Upper lobe of left lung (tissue), 6 donors: Measurements from ENCODE around the gene PPP1R14B. TPM values are rescaled to one million over a fixed set of nuclear protein-coding genes. Genes with fewer than 3 reads are reported as not detected.
A peak's percentile ranks its signal among the peaks of the same experiment; 100 is the strongest.

Source experiments
- ATAC-seq, 2 donors: fragments of 200-7000 bp; cut with Tn5 transposase; one replicate each; pipeline ENCODE4 v1.9.1; 2022; ENCODE audit warnings: mild to moderate bottlenecking in 2 of 2, moderate library complexity in 2 of 2; ENCODE audit not compliant: low FRiP score in 2 of 2
- DNase-seq, 2 donors: peaks; one replicate each; pipeline ENCODE4 v3.0.0-alpha.2; 2019 to 2020
- H3K27ac ChIP-seq, 4 donors: fragments of 200-600 bp; sonication (generic); one replicate each; pipeline ENCODE4 v1.5.1; 2016 to 2019
- H3K27me3 ChIP-seq, 4 donors: fragments of 200-600 bp; sonication (generic); one replicate each; pipeline ENCODE4 v1.5.1; 2017 to 2019
- H3K36me3 ChIP-seq, 4 donors: fragments of 200-600 bp; sonication (generic); one replicate each; pipeline ENCODE4 v1.5.1; 2016 to 2019
- H3K4me1 ChIP-seq, 4 donors: fragments of 200-600 bp; sonication (generic); one replicate each; pipeline ENCODE4 v1.5.1; 2018 to 2019
- H3K4me3 ChIP-seq, 4 donors: fragments of 200-600 bp; sonication (generic); one replicate each; pipeline ENCODE4 v1.5.1; 2017 to 2019; ENCODE audit warnings: mild to moderate bottlenecking in 2 of 4, moderate library complexity in 1 of 4
- H3K9me3 ChIP-seq, 4 donors: fragments of 200-600 bp; sonication (generic); one replicate each; pipeline ENCODE4 v1.5.1; 2018 to 2019
- CTCF ChIP-seq, 6 experiments: fragments of 450-650 bp in 4 of 6; fragments of 200-600 bp in 2 of 6; sonication (generic) in 2 of 6; IDR thresholded peaks; one replicate each; pipeline ENCODE4 v1.5.1; 2016 to 2019; ENCODE audit warnings: antibody characterized with exemption in 6 of 6
- EP300 ChIP-seq, 4 donors: sonication (generic); formaldehyde crosslinking; IDR thresholded peaks; one replicate each; pipeline ENCODE4 v1.5.1; 2017; ENCODE audit warnings: antibody characterized with exemption in 4 of 4, control low read depth in 2 of 4
- POLR2A ChIP-seq, 4 donors: fragments of 450-650 bp; IDR thresholded peaks; one replicate each; pipeline ENCODE4 v1.5.1; 2016 to 2017; ENCODE audit warnings: antibody characterized with exemption in 4 of 4, mild to moderate bottlenecking in 2 of 4
- POLR2AphosphoS5 ChIP-seq, 2 donors: sonication (generic); formaldehyde crosslinking; IDR thresholded peaks; one replicate each; pipeline ENCODE4 v1.5.1; 2017; ENCODE audit warnings: antibody characterized with exemption in 2 of 2
- WGBS, 2 donors: methylation state at CpG; one replicate each; pipeline ENCODE4 v1.1.5; 2017 to 2018; 5-methylcytosine and 5-hydroxymethylcytosine counted together
- total RNA-seq, 6 donors: library from RNA; depleted of rRNA in 4 of 6; stranded (reverse); fragments of >200 nt in 4 of 6; gene quantifications; one replicate each; pipeline versions ENCODE4 v1.1.0 to v1.2.1, GENCODE V29; 2016 to 2021
- donor health status: DM: no; HTN: no; CAD: no; lungs with moderate emphysema.
- donor health status: DM: no; HTN: yes; CAD: no; lungs with severe emphysema.

Gene PPP1R14B
- total RNA-seq, 6 donors from 2014 or later: 51.4 to 118 (median 60.3) TPM

GRCh38 chr11:64226507-64227051, 20.2 kb downstream of the PPP1R14B start:
- H3K27ac ChIP-seq: peak overlapping the region; percentile 83 to 96 (median 92)
- ATAC-seq (peak; percentile 50 to 55), DNase-seq (peak; percentile 86 to 88)
- TF ChIP-seq EP300 (IDR thresholded peaks at IDR 0.05) (no peak), POLR2A (IDR thresholded peaks at IDR 0.05) (no peak), POLR2AphosphoS5 (IDR thresholded peaks at IDR 0.05) (peak in 1 of 2 donors; percentile 33), CTCF (IDR thresholded peaks at IDR 0.05) (no peak)
- WGBS, 2 donors: 0% methylated on average over 2 of the region's 26 CpGs; no CpG with 5 or more reads in 1 of the 2 donors
- peaks cover 42 to 54% (median 44%) of the 10 kb centered on the region in 4 donors for H3K4me1 ChIP-seq
- H3K27me3 ChIP-seq: no peaks in the 10 kb centered on the region
- H3K36me3 ChIP-seq: peaks cover 0 to 16% (median 11%) of the 10 kb centered on the region in 4 donors
- H3K9me3 ChIP-seq: no peaks in the 10 kb centered on the region
- H3K4me3 ChIP-seq: peak overlapping the region; percentile 44 to 76 (median 67)

GRCh38 chr11:64225608-64226506, 20.9 kb downstream of the PPP1R14B start, which contains the start of the genes NUDT22 and TRPT1:
TSS of gene NUDT22 (plus strand) at chr11:64226274. CDS start at chr11:64226653, 379 bp downstream.
TSS of gene TRPT1 (minus strand) at chr11:64226186. CDS start at chr11:64225860, 326 bp downstream.
- ATAC-seq (peak; percentile 92 to 94), DNase-seq (peak; percentile 93 to 98)
- H3K4me3 ChIP-seq: peak within 1 kb of the TSS; percentile 44 to 76 (median 67)
- H3K27me3 ChIP-seq: no peaks in the 10 kb centered on the region
- H3K36me3 ChIP-seq: peaks cover 0 to 23% (median 16%) of the 10 kb centered on the region in 4 donors
- WGBS, 2 donors: 1 to 2% methylated on average over 20 to 28 of the region's 54 CpGs
- H3K27ac ChIP-seq: peak within 1 kb of the TSS; percentile 83 to 96 (median 92)
- H3K4me1 ChIP-seq: peaks cover 35 to 47% (median 36%) of the 10 kb centered on the region in 4 donors
- peak in 3 of 4 donors; percentile 61 to 93 (median 75) for TF ChIP-seq POLR2A (IDR thresholded peaks at IDR 0.05)
- peak in 4 of 6 experiments; percentile 7 to 35 (median 25) for TF ChIP-seq CTCF (IDR thresholded peaks at IDR 0.05)
- TF ChIP-seq POLR2AphosphoS5 (IDR thresholded peaks at IDR 0.05): peak; percentile 90 to 92
- no peak for TF ChIP-seq EP300 (IDR thresholded peaks at IDR 0.05)
- H3K9me3 ChIP-seq: no peaks in the 10 kb centered on the region

- ATAC-seq: no peak
Measured at GRCh38 chr11:64224891-64225607, 21.7 kb downstream of the PPP1R14B start.

More at GRCh38 chr11:64224891-64225607, 21.7 kb downstream of the PPP1R14B start:
- TF ChIP-seq POLR2AphosphoS5 (IDR thresholded peaks at IDR 0.05) (no peak), EP300 (IDR thresholded peaks at IDR 0.05) (no peak), POLR2A (IDR thresholded peaks at IDR 0.05) (no peak), CTCF (IDR thresholded peaks at IDR 0.05) (no peak)
- H3K27ac ChIP-seq: peak overlapping the region; percentile 83 to 96 (median 92)
- H3K27me3 ChIP-seq: no peaks in the 10 kb centered on the region
- peaks cover 34 to 43% (median 36%) of the 10 kb centered on the region in 4 donors for H3K4me1 ChIP-seq
- 67 to 81% methylated on average over 7 to 19 of the region's 22 CpGs for WGBS, 2 donors
- peak overlapping the region in 3 of 4 donors; percentile 62 to 76 (median 72) for H3K4me3 ChIP-seq
- no peaks in the 10 kb centered on the region for H3K9me3 ChIP-seq
- H3K36me3 ChIP-seq: peaks cover 4 to 31% (median 24%) of the 10 kb centered on the region in 4 donors
- peak in 1 of 2 donors; percentile 46 for DNase-seq
